Smooth muscle cell of the brain vasculature (primary cell): ENCODE data around the gene KRTAP29-1.
"Not testable (repeated sequence)": the region's sequence is repeated elsewhere in the genome, so short reads cannot be mapped to it uniquely, and the experiment has no call there.

Source experiments
- DNase-seq: peaks from one replicate; pipeline ENCODE4 v3.0.0-alpha.2; 2012; ENCODE audit warnings: low read depth, low spot score

The KRTAP29-1 gene

DNA sequence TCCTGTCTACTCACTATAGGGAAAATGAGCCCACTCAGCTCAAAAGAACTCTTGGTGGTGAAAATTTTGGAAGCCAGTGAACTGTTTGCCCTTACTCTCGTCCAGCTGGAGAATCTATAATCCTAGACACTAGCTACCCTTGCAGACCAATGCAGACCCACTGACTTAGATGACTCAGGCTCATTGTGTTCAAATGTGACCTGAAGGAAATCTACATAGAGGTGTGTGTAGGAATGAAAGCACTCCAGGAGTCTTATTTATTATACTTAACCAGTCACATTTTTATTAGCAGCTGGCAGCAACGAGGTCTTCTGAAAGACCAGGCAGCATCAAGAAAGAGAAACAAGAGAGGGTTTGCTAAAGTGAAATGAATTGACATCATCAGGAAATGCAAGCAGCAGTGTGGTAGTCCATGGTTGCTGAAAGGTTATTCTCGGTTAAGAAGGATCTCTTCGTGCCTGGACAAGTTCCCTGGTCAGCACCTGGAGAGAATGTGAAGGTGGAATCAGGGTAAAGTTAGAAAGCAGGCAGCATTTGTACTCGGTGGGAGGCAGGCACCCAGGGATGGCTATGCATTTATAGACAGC, 1.4 kb downstream of the KRTAP29-1 start:
- DNase-seq: no peak

DNA sequence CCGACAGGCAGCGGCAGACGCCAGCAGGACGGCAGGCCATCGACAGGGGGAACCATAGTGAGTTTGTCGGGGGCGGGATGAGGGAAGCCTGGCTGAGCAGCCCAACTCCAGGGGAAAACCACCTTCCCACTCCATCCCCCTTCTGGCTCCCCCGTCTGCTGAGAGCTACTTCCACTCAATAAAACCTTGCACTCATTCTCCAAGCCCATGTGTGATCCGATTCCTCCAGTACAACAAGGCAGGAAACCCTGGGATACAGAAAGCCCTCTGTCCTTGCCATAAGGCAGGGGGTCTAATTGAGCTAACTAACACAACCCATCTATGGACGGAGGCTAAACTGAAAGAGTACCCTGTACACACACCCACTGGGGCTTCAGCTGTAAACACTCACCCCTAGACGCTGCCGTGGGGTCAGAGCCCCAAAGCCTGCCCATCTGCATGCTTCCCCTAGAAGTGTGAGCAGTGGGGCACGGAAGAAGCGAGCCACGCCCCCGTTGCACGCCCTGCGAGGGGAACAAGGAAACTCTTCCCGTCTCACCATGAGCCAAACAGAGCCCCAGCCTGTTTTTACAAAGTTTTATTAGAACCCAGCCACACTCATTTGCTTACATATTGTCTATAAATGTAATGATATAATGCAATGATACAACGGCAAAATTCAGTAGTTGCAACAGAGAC, 4.1 kb downstream of the KRTAP29-1 start:
- DNase-seq: no peak

DNA sequence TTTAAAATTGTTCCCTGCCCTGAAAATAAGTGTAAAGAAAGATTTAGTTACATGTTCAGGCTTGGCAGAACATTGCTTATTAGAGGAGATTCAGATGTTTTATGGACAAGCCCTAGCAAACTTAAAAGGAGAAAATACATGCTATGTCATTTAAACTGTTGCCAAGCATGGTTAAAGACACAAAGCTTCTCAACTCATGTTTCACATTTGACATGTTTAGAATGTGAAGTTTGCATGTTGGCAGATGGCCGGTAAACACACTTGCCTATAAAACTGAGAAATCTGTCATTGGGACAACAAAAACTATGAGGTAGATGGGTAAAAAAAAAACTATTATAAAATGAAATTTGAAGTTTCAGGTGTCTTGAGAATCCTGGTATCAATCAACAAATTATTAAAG, 5.8 kb downstream of the KRTAP29-1 start:
- no peak for DNase-seq

DNA sequence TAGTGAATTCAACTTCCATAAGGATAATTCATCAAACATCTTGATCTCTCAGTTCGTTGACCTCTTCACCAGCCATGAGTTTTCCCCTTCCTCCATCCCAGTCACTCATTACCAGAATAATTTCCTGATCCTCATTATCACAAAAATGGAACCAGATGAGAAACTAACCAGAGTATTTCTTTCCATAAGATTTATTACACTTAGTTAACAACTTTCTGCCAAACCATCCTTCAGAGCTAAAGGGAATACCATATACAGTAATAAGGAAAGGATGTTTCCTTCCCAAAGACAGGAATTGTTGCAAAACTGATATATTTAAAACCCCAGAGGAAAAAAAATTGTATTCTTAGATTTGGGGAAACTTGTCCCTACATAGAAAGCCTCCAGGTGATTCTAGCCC, 8.6 kb downstream of the KRTAP29-1 start:
- DNase-seq: no peak

DNA sequence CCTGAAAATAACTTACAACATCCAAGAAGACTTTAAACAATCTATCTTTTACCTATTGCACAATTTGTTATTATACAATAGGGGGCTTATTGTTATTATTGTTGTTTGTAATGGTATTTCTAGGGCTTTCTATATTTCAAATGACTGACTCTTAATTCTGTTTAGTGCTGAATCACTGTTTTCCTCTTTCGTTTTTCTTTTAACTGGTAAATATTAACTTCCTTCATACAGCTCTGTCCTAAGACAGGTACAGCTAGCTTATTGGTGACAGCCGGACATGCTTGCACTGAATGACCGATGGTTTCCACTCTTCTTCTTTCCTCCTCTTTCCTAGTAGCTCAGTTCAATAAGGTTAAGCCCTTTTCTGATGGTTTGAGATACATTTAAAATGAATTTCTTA, 15.6 kb downstream of the KRTAP29-1 start:
- DNase-seq: no peak

DNA sequence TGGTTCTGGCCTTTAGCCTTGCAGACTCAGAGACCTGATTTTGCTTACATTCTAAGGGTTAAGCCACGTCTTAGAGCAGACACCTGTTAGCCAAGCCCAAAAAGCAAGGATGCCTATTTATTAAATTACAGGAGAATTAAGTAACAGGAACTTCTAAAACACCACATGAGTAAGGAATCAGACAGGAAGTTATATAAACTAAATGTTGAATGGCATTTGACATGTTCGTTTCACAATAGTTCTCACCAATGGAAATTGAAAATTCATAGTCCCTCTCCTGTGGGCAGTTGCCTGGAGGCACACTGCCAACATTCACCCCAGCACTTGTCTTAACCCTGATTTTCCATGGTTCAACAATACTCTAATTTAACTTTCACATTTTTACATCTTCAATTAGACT, 18.1 kb downstream of the KRTAP29-1 start:
- DNase-seq: no peak

DNA sequence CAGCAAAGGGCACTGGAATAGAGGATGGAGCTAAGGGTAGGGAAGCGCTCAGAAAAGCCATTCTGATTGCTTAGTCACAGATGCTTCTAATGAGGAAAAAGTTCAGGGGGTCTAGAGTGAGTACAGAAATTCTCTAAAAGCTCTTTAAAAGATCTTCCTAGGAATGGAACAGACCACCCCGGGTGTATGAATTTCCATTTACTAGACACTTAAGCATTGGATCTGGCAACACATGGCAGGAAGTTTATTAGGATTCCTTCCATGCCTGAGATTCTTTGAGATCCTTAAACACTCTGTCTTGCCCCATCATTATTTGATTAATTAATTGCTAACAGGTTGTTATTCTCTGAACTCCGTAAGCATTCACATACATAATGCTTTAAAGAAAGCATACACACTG, 18.6 kb downstream of the KRTAP29-1 start:
- no peak for DNase-seq

DNA sequence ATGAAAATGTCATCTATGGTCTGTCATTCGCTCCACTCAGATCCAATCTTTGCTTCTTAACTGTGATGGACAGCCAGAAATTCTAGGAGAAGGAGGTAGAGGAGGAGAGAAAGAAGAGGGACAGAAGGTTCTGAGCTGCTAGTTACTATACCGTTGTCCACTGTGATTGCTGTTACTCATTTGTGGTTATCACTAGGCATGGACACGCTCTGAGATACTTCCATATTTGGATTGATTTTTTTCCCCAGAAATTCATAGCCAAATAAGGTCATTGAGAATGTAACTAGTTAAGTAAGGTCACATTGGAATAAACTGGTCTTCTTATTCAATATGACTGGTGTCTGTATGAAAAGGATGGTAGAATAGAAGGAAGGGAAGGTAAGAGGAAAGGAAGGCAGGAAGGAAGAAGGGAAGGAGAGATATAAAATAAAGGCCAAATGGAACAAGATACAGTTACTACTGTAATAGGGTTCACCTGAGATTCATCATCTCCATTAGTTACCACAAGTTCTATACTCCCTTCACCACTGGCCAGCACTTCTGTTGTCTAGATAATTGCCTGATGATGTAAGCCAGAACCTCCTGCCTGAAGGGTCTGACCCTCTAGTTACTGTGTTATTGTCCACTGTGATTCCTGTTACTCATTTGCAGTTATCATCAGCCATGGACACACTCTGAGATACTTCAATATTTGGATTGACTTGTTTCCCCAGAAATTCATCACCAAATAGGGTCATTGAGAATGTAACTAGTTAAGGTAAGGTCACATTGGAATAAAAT, 24.3 kb downstream of the KRTAP29-1 start:
- no peak for DNase-seq

DNA sequence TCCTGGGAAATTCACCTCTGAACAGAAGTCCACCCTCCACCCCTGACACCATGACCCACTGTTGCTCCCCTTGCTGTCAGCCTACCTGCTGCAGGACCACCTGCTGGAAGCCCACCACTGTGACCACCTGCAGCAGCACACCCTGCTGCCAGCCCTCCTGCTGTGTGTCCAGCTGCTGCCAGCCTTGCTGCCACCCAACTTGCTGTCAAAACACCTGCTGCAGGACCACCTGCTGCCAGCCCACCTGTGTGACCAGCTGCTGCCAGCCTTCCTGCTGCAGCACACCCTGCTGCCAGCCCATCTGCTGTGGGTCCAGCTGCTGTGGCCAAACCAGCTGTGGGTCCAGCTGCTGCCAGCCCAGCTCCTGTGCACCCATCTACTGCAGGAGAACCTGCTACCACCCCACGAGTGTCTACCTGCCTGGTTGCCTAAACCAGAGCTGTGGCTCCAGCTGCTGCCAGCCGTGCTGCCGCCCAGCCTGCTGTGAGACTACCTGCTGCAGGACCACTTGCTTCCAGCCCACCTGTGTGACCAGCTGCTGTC, 26.9 kb downstream of the KRTAP29-1 start, which contains the start of gene KRTAP9-7:
Gene KRTAP9-7, plus strand, starts transcription at position 51 of the 543 bp plus-strand sequence. Its CDS starts 0 bp downstream, at position 51.
- not testable (repeated sequence) for DNase-seq

DNA sequence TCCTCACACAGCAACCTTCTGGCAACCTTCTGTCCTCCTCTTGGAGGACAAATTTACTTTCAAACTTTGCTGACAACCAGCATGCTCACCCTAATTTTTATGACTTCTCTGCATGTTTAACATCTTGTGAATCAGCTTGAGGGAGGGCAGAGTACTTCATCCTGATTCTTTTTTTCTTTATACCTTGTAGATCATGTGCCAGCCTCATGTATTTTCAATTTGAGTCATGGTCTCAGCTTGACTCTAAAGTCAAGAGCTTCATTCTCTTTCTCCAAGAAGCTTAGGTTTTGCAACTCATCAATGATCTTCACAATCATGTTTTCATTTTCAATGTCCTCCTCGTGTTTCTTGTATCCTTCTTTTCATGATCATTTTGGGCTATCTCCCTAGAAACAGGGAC, 30.8 kb downstream of the KRTAP29-1 start:
- no peak for DNase-seq

DNA sequence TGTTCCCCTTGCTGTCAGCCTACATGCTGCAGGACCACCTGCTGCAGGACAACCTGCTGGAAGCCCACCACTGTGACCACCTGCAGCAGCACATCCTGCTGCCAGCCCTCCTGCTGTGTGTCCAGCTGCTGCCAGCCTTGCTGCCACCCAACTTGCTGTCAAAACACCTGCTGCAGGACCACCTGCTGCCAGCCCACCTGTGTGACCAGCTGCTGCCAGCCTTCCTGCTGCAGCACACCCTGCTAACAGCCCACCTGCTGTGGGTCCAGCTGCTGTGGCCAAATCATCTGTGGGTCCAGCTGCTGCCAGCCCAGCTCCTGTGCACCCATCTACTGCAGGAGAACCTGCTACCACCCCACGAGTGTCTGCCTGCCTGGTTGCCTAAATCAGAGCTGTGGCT, 31.3 kb downstream of the KRTAP29-1 start:
- DNase-seq: not testable (repeated sequence)

DNA sequence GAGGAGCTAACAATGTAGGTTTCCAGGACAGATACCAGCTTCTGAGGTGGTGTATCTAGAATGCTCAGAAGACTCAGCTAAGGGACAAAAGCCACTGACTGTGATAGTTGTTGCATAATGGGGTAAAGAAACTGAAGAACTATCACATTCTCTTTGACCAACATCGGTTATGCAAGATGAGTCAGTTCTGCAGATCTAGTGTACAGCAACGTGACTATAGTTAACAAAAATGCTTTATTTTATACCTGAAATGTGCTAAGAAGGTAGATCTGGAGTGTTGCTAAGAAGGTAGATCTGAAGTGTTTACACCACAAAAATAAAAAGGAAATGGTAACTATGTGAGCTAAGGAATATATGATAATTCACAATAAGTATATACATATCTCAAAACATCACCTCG, 34.9 kb downstream of the KRTAP29-1 start:
- DNase-seq: no peak

DNA sequence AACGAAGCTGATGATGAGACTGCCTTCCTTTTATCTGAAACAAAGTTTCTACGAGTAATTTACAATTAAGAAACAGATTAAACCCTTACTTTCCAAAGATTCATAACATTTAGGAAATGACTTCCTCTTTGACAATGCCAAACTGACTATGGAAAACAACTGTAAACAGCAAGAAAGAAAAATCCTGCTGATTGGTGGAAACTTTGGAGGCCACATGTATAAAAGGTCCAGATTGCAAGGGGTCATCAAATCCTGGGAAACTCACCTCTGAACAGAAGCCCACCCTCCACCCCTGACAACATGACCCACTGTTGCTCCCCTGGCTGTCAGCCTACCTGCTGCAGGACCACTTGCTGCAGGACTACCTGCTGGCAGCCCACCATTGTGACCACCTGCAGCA, 37.6 kb downstream of the KRTAP29-1 start, which contains the start of gene KRTAP9-6:
Gene KRTAP9-6, plus strand, starts transcription at position 301 of the 400 bp plus-strand sequence. Its CDS starts 0 bp downstream, at position 301.
- DNase-seq: no peak

DNA sequence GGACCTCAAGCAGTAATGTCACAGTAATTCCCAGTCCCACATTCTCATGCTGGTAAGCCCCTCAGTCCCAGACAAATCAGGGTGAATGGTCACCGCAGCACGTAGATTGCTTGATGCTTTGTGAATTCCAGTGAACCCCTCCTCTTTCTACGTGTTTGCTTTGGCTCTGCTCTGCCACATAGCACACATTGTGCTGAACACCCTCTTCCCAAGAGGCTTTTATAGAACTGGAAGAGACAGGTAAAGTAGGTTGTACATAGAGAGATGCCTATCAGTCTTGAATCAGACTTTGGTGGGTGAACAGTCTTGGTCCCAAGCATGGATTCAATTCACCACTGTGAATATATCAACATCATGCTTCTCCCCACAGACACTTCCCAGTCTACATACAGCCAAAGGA, 38.1 kb downstream of the KRTAP29-1 start:
- no peak for DNase-seq

DNA sequence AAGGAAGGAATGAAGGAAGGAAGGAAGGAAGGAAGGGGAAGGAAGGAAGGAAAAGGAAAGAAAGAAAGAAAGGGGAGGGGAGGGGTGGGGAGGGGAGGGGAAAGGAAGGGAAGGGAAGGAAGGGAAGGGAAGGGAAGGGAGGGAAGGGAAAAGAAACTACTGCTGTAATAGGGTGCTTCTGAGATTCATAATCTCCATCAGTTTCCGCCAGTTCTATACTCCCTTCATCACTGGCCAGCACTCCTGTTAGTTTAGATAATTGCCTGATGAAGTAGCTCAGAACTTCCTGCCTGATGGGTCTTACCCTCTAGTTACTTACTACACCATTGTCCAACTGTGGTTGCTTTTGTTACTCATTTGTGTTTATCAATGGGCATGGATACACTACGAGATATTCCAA, 39.4 kb downstream of the KRTAP29-1 start:
- DNase-seq: no peak

DNA sequence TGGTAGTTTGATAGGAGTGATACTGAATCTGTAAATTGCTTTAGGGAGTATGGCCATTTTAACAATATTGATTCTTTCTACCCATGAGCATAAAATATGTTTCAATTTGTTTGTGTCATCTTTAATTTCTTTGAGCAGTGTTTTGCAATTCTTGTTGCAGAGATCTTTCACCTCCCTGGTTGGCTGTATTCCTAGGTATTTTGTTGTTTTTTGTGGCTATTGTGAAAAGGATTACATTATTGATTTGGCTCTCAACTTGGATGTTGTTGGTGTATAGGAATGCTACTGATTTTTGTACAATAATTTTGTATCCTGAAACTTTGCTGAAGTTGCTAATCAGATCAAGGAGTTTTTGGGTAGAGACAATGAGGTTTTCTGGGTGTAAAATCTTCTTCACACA, 44.2 kb downstream of the KRTAP29-1 start:
- DNase-seq: no peak

DNA sequence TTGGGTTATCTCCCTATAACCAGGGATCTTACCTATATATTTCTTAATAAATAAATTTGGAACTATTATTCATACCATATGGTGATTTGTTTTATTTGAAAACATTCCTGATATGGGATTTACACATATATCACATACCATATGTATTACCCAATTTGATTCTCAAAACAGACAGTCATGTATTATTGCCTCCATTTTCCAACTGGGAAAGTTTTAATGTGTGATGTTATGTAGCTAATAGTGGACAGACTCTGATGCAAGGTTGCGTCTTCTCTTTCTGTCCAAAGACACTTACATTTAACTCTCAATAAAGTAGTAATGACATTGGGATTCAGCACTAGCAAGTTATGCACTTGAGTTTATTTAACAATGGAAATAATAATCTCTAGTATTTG, 46.4 kb downstream of the KRTAP29-1 start:
- DNase-seq: no peak

DNA sequence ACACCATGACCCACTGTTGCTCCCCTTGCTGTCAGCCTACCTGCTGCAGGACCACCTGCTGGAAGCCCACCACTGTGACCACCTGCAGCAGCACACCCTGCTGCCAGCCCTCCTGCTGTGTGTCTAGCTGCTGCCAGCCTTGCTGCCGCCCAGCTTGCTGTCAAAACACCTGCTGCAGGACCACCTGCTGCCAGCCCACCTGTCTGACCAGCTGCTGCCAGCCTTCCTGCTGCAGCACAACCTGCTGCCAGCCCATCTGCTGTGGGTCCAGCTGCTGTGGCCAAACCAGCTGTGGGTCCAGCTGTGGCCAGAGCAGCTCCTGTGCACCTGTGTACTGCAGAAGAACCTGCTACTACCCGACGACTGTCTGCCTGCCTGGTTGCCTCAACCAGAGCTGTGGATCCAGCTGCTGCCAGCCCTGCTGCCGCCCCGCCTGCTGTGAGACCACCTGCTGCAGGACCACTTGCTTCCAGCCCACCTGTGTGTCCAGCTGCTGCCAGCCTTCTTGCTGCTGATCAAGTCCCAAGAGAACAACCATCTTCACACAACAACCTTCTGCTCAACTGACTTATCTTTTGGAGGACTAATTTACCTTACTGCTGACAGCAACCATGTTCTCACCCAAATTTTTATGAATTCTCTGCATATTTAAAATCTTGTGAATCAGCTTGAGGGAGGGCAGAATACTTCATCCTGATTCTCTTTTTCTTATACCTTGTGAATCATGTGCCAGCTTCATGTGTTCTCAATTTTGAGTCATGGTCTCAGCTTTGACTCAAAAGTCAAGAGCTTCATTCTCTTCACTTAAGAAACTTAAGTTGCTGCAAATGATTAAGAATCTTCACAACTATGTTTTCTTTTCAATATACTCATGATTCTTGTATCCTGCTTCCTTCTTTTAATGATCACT, 47.0 kb downstream of the KRTAP29-1 start, which contains the start of gene KRTAP9-9:
Gene KRTAP9-9, plus strand, starts transcription at position 4 of the 910 bp plus-strand sequence.
- DNase-seq: not testable (repeated sequence)

DNA sequence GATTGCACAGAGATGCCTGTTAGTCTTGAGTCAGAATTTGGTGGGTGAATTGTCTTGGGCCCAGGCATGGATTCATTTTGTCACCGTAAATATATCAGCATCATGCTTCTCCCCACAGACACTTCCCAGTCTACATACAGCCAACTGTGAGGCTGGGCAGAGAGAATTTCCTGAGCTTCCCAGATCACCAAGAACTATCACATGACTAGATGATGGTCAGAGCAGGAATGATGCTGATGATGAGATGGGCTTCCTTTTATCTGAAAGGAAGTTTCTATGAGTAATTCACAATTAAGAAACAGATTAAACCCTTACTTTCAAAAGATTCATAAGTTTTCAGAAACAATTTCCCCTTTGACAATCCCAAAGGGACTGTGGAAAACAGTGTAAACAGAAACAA, 47.8 kb downstream of the KRTAP29-1 start:
- DNase-seq: no peak
